Measurements from ENCODE around the gene KRT35. TPM values are rescaled to one million over a fixed set of nuclear protein-coding genes. Genes with fewer than 3 reads are reported as not detected.

Gene KRT35
- total RNA-seq, 2 experiments from 2014 or later, result not detected

DNA sequence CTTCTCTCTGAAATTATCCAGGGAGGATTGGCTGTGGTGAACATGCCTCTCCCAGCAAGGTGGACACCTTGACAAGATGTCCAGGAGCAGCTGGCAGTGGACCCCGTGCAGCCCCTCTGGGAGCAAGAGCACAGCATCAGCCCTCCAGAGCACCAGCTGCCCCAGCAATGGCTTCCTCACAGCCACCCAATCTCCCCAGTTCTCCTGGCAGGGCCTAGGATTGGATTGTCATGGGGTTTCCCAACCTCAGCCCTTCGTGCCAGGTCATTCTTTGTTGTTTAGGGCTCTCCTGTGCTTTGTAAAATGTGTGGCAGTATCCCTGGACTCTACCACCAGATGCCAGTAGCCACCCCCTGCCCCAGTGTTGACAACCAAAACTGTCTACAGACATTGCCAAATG, 10.5 kb upstream of the KRT35 start:
- no peaks in the 10 kb centered on the region for H3K27me3 Mint-ChIP-seq
- H3K4me3 Mint-ChIP-seq, result no peak overlapping the region
- H3K27ac Mint-ChIP-seq, result no peak overlapping the region
- no peak for DNase-seq
- H3K4me1 Mint-ChIP-seq, result no peaks in the 10 kb centered on the region
- ATAC-seq, result no peak
- CTCF ChIA-PET, result interaction anchor here (1.9 kb wide), 1 partner anchor 157 kb away, joined by 7 read pairs; no protein-coding TSS in a partner anchor
- H3K9me3 Mint-ChIP-seq (ENCODE audit: low read depth), result no peaks in the 10 kb centered on the region
- no peaks in the 10 kb centered on the region for H3K36me3 Mint-ChIP-seq

DNA sequence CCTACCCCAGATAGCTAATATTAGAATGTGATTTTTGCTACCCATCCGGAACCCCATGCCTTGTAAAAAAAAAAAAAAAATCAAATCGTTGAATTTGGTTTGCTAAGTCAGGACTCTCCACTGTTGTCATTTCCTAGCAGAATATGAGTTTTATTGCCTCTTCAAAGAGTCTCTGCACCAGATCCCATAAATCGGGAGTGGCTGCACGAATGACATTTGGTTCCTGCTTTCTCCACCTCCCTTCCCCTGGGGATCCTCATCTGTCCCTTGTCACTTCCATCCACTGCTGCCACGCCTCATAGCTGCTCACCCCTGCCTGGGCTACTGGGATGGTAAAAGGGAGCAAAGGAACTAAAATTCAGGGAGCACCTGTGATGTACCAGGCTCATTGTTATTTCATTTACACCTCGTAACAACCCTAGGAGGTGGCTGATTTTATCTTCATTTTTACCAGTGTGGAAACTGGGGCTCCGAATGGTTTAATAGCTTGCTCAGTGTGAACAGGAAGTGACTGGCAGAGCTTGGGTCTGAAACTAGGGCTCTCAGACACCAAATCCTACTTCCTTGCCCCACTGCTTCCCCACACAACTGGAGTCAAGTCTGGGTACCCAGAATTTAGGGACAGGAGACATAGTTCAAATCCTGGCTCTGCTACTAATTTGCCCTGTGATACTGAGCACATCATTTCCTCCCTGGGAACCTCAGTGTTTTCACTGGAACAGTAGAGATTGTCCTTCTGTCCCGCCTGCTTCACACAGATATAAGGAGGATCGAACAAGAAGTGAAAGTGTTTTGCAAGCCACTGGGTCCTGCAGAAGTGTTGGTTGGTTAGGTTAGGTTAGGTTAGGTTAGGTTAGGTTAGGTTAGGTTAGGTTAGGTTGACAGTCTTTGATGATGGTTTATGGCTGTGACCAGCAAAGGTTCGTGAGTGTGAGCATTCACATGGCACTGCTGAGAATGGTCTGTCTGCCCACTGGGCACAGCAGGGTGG, 9.3 kb upstream of the KRT35 start:
- CTCF ChIA-PET, result interaction anchor here (1.5 to 3.8 kb wide), 4 partner anchors 7 to 159 kb away, joined by 3 to 15 read pairs (median 8); no protein-coding TSS in a partner anchor
- Mint-ChIP-seq H3K4me3 (no peak overlapping the region), H3K27ac (no peak overlapping the region), H3K36me3 (no peaks in the 10 kb centered on the region), H3K9me3 (ENCODE audit: low read depth) (no peaks in the 10 kb centered on the region), H3K27me3 (no peaks in the 10 kb centered on the region), H3K4me1 (no peaks in the 10 kb centered on the region)
- DNase-seq (no peak), ATAC-seq (no peak)

DNA sequence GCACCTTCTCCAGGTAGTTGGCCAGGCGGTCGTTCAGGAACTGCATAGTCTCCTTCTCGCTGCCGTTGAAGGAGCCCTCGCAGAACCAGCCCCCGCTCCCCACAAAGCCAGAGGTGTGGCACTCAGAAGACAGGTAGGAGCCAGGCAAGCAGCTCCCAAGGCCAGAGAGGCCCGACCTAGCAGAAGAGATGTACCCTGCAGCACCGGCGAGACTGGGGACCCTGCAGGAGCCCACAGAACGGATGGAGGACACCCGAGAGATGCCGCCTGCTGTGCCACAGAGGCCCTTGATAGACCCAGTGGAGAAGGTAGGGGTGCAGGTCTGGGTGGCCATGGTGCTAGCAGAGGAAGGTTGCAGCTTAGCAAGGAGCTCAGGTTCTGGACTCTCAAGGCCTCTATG, 8.6 kb upstream of the KRT35 start, which contains the start of gene KRT36:
TSS of gene KRT36 (minus strand) at position 380 of the 400 bp plus-strand sequence. CDS start at position 334, 46 bp downstream.
- H3K27ac Mint-ChIP-seq, result no peak within 1 kb of the TSS
- H3K36me3 Mint-ChIP-seq, result no peaks in the 10 kb centered on the region
- no peaks in the 10 kb centered on the region for H3K9me3 Mint-ChIP-seq (ENCODE audit: low read depth)

DNA sequence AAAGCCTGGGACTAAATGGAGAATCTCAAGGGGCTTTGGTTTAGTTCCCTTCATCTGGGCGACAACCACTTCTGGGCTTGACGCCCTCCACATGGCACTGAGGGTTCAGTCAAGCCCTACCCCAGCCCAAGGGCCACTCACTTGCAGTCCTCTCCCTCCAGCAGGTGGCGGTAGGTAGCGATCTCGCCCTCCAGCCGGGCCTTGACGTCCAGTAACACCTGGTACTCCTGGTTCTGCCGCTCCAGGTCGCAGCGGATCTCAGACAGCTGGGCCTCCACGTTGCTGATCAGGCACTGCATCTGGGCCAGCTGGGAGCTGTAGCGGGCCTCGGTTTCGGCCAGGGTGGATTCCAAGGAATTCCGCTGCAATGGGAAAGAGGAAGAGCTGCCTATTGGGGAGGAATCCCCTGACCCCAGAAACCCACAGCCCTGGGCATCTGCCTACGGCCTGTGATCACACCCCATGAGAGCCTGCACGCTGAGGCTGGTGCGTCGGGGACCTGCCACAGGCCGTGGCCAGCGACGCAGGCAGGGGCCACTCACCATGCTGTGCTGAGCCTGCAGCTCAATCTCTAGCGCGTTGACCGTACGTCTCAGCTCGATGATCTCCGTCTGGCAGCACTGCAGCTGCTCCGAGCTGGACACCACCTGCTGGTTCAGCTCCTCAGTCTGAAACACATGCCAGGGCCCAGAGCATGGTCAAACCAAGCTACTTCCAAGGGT, 6.0 kb upstream of the KRT35 start:
- DNase-seq (peak; percentile 52), ATAC-seq (no peak)
- Mint-ChIP-seq H3K36me3 (no peaks in the 10 kb centered on the region), H3K27me3 (peaks cover 5% of the 10 kb centered on the region), H3K4me1 (no peaks in the 10 kb centered on the region), H3K4me3 (no peak overlapping the region), H3K27ac (no peak overlapping the region), H3K9me3 (ENCODE audit: low read depth) (no peaks in the 10 kb centered on the region)
- CTCF ChIA-PET, result interaction anchor here (1.1 to 3.8 kb wide), 5 partner anchors 9 to 176 kb away, joined by 4 to 15 read pairs (median 7); no protein-coding TSS in a partner anchor

More for the DNA sequence above, 8.6 kb upstream of the KRT35 start, which contains the start of gene KRT36:
- Mint-ChIP-seq H3K27me3 (no peaks in the 10 kb centered on the region), H3K4me1 (no peaks in the 10 kb centered on the region), H3K4me3 (no peak within 1 kb of the TSS)
- CTCF ChIA-PET, result interaction anchor here (1.5 to 3.8 kb wide), 3 partner anchors 8 to 160 kb away, joined by 3 to 15 read pairs (median 10); no protein-coding TSS in a partner anchor
- DNase-seq (no peak), ATAC-seq (no peak)

DNA sequence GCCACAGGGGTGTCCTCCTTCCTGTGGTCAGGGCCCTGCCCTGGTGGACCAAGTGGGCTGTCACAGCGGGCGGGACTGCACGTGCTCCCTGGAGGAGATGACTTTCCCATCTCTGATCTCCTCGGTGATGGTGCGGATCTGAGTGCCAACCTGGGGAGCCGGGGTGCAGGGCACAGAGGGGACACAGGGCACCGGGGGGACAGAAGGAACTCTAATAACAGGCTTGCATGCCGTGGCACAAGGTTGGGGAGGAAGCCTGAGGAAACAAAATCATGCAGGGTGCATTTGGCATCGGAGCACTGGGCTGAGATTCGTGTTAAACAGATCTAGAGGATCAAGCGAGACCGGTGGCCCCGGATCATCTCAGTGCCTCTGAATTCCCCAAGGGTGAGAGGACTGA, 5.4 kb upstream of the KRT35 start:
- no peak for ATAC-seq
- no peak for DNase-seq
- peaks cover 5% of the 10 kb centered on the region for H3K27me3 Mint-ChIP-seq
- CTCF ChIA-PET, result interaction anchor here (1.1 to 1.9 kb wide), 3 partner anchors 63 to 177 kb away, joined by 4 to 7 read pairs (median 6); no protein-coding TSS in a partner anchor
- no peak overlapping the region for H3K27ac Mint-ChIP-seq
- no peak overlapping the region for H3K4me3 Mint-ChIP-seq
- H3K9me3 Mint-ChIP-seq (ENCODE audit: low read depth), result no peaks in the 10 kb centered on the region
- no peaks in the 10 kb centered on the region for H3K4me1 Mint-ChIP-seq
- H3K36me3 Mint-ChIP-seq, result no peaks in the 10 kb centered on the region

DNA sequence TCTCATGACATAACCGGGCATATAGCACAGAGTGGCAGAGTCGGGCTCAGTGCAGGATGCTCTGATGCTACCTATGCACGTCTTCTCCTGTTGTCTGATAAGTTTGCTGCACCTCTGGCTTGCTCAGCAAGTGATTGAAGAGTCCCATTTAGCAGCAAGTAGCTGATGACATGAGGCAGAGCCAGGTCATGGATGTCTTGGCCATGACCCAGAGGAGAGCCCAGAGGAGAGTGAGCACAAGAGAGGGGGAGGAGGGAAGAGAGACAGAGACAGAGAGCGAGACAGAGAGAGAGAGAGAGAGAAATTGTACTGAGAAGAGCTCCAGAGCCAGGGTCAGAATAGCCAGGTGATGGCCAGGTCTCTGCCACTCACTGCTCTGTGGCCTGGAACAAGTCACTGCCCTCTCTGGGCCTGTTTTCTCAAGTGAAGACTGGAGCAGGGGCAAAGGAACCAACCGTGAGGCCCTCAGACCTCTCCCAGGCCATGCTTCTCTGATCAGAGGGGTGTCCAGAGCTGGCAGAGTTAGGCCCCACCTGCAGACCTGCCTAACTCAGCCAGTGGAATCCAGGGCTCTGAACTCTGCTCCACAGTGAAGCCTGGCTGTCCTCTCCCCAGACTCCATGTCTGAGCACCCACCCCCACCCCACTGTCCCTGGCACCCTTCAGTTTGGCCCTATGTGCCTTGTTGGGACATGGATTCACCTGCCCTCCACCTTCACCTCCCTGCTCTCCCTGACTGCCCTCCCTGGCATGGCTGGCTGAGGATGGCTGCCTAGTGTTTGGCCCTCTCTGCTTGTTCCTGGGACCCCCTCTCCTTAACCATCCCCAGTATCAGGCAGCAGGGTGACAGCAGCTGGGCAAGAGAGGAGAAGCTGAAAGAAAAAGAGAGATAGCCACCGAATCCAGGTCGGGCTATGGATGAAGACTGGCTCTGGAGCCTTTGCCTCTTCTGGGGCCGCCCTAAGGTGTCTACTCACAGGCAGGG, 4.3 kb upstream of the KRT35 start:
- Mint-ChIP-seq H3K4me3 (no peak overlapping the region), H3K9me3 (ENCODE audit: low read depth) (no peaks in the 10 kb centered on the region), H3K27ac (no peak overlapping the region), H3K27me3 (peaks cover 5% of the 10 kb centered on the region), H3K36me3 (no peaks in the 10 kb centered on the region), H3K4me1 (no peaks in the 10 kb centered on the region)
- ATAC-seq (no peak), DNase-seq (no peak)
- CTCF ChIA-PET, result interaction anchor here (0.7 to 2.3 kb wide), 4 partner anchors 13 to 178 kb away, joined by 3 to 6 read pairs (median 4); no protein-coding TSS in a partner anchor

DNA sequence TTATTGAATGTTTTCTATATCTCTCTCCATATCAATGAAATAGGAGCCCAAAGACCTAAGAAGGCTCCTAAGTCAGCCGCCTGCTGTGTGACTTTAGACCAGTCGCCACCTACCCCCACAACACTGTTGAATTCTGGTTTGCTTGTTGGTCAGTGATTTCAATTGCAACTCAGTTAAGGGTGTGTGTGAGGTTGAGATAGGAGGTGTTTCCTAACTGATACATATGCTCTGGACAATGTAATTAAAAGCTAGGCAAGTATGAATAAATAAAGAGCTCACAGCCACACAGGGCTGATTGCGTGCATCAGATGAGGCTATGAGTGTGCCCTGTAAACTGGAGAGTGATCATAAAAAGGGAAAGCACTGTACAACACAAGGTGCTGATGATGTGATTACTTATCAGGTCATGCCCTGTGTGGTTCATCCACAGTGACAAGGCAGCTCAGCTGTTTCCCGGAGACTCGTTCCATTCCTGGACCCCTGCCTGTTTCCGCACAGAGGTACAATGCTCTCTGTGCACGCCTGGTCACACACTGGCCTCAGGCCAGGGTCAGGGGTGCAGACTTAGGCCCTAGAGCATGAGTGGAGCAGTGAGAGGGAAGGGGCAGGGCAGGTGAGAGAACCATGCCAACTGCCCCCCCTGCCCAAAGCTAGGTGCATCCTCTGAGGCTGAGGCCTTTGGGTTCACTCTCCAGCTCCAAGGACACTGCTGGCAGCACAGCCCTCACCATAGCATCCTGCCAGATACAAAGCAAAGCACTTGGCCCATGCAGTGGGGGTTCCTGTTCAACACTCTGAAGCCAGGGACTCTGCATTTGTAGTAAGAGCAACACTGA, 3.3 kb upstream of the KRT35 start:
- no peak for DNase-seq
- peaks cover 5% of the 10 kb centered on the region for H3K27me3 Mint-ChIP-seq
- no peaks in the 10 kb centered on the region for H3K9me3 Mint-ChIP-seq (ENCODE audit: low read depth)
- no peaks in the 10 kb centered on the region for H3K36me3 Mint-ChIP-seq
- H3K4me1 Mint-ChIP-seq, result no peaks in the 10 kb centered on the region
- no peak overlapping the region for H3K27ac Mint-ChIP-seq
- no peak overlapping the region for H3K4me3 Mint-ChIP-seq
- ATAC-seq, result no peak
- CTCF ChIA-PET, result interaction anchor here (0.7 to 2.3 kb wide), 6 partner anchors 10 to 179 kb away, joined by 3 to 6 read pairs (median 4); no protein-coding TSS in a partner anchor

DNA sequence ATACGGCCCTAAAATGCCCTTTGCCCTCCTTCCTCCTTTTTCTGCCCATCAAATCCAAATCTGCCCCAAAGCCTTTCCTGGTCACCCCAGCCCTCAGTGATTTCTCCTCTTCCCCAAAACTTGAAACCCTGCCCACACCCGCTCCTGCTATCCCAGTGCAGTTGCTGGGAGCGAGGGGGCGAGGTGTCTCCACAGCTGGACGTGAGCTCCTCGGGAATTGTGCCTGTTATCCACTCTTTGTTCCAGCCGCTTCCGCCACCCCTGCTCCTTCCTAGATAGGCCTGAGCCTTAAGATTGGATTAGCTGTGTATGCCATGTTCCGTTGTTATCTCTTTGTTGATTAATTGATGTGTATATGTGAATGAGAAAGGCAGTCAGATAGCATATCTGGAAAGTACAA, 2.6 kb upstream of the KRT35 start:
- Mint-ChIP-seq H3K4me1 (no peaks in the 10 kb centered on the region), H3K9me3 (ENCODE audit: low read depth) (no peaks in the 10 kb centered on the region), H3K36me3 (no peaks in the 10 kb centered on the region), H3K27ac (no peak overlapping the region), H3K27me3 (peaks cover 5% of the 10 kb centered on the region), H3K4me3 (no peak overlapping the region)
- DNase-seq (no peak), ATAC-seq (no peak)
- CTCF ChIA-PET, result interaction anchor here (1.1 to 2.3 kb wide), 3 partner anchors 11 to 179 kb away, joined by 3 to 5 read pairs (median 3); no protein-coding TSS in a partner anchor

DNA sequence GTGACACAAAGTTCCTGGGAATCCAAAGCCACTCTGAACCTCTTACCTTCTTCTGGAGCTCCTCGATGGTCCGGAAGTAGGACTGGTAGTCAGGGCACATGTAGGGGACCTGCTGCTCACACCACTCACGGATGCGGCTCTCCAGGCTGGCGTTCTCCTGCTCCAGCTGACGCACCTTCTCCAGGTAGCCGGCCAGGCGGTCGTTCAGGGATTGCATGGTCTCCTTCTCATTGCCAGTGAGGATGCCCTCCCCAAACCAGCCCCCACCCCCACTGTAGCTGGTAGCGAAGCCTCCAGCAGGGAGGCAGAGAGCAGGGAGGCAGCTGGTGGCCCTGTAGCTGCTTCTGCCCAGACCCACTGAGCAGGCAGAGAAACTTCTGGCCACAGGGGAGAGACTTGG, 370 bp downstream of the KRT35 start:
- DNase-seq (no peak), ATAC-seq (no peak)
- CTCF ChIA-PET, result no interaction called here
- H3K27ac Mint-ChIP-seq, result no peak overlapping the region
- H3K27me3 Mint-ChIP-seq, result peaks cover 5% of the 10 kb centered on the region
- H3K9me3 Mint-ChIP-seq (ENCODE audit: low read depth), result no peaks in the 10 kb centered on the region
- no peaks in the 10 kb centered on the region for H3K4me1 Mint-ChIP-seq
- H3K36me3 Mint-ChIP-seq, result no peaks in the 10 kb centered on the region
- no peak overlapping the region for H3K4me3 Mint-ChIP-seq

DNA sequence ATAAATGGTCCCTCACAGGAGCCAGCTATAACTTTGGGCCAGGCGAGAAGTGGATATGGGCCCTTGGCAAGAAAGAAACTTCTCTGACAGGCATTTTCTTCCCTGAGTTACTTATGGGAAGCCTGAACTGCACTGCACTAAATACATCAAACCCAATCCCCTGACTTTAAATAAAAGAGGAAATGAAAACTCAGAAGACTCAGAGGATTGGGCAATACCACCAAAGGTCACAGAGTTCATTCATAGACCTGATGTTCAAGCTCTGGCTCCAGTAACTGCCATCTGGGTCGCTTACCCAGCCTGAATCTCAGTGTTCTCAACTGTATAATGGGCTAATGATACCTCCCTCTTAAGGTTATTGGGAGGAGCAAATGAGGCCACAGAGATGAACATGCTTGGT, 815 bp downstream of the KRT35 start:
- ATAC-seq (no peak), DNase-seq (no peak)
- Mint-ChIP-seq H3K9me3 (ENCODE audit: low read depth) (no peaks in the 10 kb centered on the region), H3K4me3 (no peak overlapping the region), H3K36me3 (no peaks in the 10 kb centered on the region), H3K4me1 (no peaks in the 10 kb centered on the region), H3K27me3 (peaks cover 5% of the 10 kb centered on the region), H3K27ac (no peak overlapping the region)
- CTCF ChIA-PET, result no interaction called here

DNA sequence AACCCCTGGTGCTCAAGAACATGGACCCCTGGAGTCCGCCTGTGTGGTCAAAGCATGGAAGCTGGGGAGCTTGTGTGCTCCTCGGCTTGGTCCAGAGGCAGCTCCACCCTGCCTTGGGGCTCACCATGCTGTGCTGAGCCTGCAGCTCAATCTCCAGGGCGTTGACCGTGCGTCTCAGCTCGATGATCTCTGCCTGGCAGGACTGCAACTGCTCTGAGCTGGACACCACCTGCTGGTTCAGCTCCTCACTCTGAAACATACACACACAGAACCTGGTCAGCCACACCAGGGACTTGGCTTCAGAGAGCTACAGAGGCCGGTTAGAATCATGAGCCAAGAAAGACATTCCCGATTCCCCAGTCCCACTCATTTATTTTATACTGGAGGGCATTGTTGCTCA, 2.7 kb downstream of the KRT35 start:
- Mint-ChIP-seq H3K27me3 (peaks cover 3% of the 10 kb centered on the region), H3K36me3 (no peaks in the 10 kb centered on the region), H3K4me3 (no peak overlapping the region), H3K27ac (no peak overlapping the region), H3K4me1 (no peaks in the 10 kb centered on the region), H3K9me3 (ENCODE audit: low read depth) (no peaks in the 10 kb centered on the region)
- DNase-seq (no peak), ATAC-seq (no peak)
- CTCF ChIA-PET, result no interaction called here
